Lung (tissue), 12 donors: Measurements from ENCODE around the gene GABRA5. TPM values are rescaled to one million over a fixed set of nuclear protein-coding genes. Genes with fewer than 3 reads are reported as not detected.

Source experiments
- ATAC-seq: fragments of 200-7000 bp; cut with Tn5 transposase; one replicate; pipeline ENCODE4 v1.9.1; 2020; ENCODE audit warnings: moderate number of reproducible peaks; ENCODE audit not compliant: insufficient read depth, low FRiP score
- DNase-seq, 3 donors: peaks; one replicate each; pipeline ENCODE4 v3.0.0-alpha.2; 2013 to 2017
- H3K27ac ChIP-seq, 2 donors: one replicate each; pipeline ENCODE4 v1.5.1; 2013; ENCODE audit warnings: mild to moderate bottlenecking in 2 of 2, moderate library complexity in 2 of 2, control low read depth in 1 of 2, inconsistent platforms in 1 of 2, low read depth in 1 of 2, low read length in 1 of 2
- H3K27me3 ChIP-seq, 3 donors: one replicate each; pipeline ENCODE4 v1.5.1; 2013; ENCODE audit warnings: low read length in 2 of 3; ENCODE audit not compliant: control insufficient read depth in 3 of 3, insufficient read depth in 3 of 3
- H3K36me3 ChIP-seq, 4 donors: one replicate each; pipeline ENCODE4 v1.5.1; 2013; ENCODE audit warnings: low read length in 4 of 4, mild to moderate bottlenecking in 1 of 4, moderate library complexity in 1 of 4; ENCODE audit not compliant: control insufficient read depth in 4 of 4, insufficient read depth in 4 of 4
- H3K4me1 ChIP-seq, 5 donors: one replicate each; pipeline ENCODE4 v1.5.1; 2013; ENCODE audit warnings: low read length in 5 of 5, mild to moderate bottlenecking in 2 of 5, moderate library complexity in 1 of 5; ENCODE audit not compliant: control insufficient read depth in 5 of 5, insufficient read depth in 5 of 5
- H3K4me3 ChIP-seq: one replicate; pipeline ENCODE4 v1.5.1; 2013; ENCODE audit warnings: mild to moderate bottlenecking, control low read depth, moderate library complexity
- H3K9ac ChIP-seq, 2 donors: one replicate each; pipeline ENCODE4 v1.5.1; 2013; ENCODE audit warnings: low read length in 2 of 2, control low read depth in 1 of 2; ENCODE audit not compliant: insufficient read depth in 1 of 2
- H3K9me3 ChIP-seq, 4 donors: one replicate each; pipeline ENCODE4 v1.5.1; 2013; ENCODE audit warnings: low read length in 3 of 4, mild to moderate bottlenecking in 1 of 4, moderate library complexity in 1 of 4; ENCODE audit not compliant: control insufficient read depth in 4 of 4, insufficient read depth in 3 of 4
- CTCF ChIP-seq: IDR thresholded peaks from 2 replicates; pipeline ENCODE4 v1.5.1; 2012; ENCODE audit warnings: mild to moderate bottlenecking; ENCODE audit errors: control extremely low read depth, extremely low read depth
- whole genome bisulfite sequencing, 2 donors: extraction: QIAGEN DNeasy Blood & Tissue Kit; methylation state at CpG; one replicate each; pipeline ENCODE4 v1.1.7; 2013; 5-methylcytosine and 5-hydroxymethylcytosine counted together
- polyA plus RNA-seq, 2 donors: library from polyadenylated mRNA; stranded (reverse); fragments of 200-250 nt; gene quantifications; one replicate each; pipeline ENCODE4 v1.2.1, GENCODE V29; 2013
- total RNA-seq, 2 donors: library from RNA; depleted of rRNA in 1 of 2; stranded (reverse); fragments of >200 nt in 1 of 2; gene quantifications; one replicate each; pipeline ENCODE4 v1.2.1, GENCODE V29; 2014 to 2021
- donor health status: control.
- donor health status: control.
- donor health status: Bipolar disorder and iron deficiency.
- donor health status: healthy.
- donor health status: DM: yes; HTN: yes; CAD: no.

Gene GABRA5
- total and polyA plus RNA-seq, 4 donors: not detected

- Histone ChIP-seq H3K9me3 (peaks cover 0 to 5% (median 0%) of the 10 kb centered on the region in 4 donors), H3K27ac (no peak overlapping the region), H3K27me3 (no peaks in the 10 kb centered on the region), H3K4me3 (no peak overlapping the region), H3K9ac (no peak overlapping the region), H3K36me3 (peaks cover 0 to 5% (median 0%) of the 10 kb centered on the region in 4 donors), H3K4me1 (no peaks in the 10 kb centered on the region)
- WGBS, 2 donors: 86 to 88% methylated on average over 4 of the region's 4 CpGs
- TF ChIP-seq CTCF: no peak
- DNase-seq: no peak
- no peak for ATAC-seq
These were observed 118.2 kb downstream of the GABRA5 start for GRCh38 chr15:26985050-26985449.

- TF ChIP-seq CTCF: no peak
- no peaks in the 10 kb centered on the region for H3K27me3 ChIP-seq
- H3K4me1 ChIP-seq: no peaks in the 10 kb centered on the region
- DNase-seq: no peak
- WGBS, 2 donors: 89 to 100% methylated on average over 2 of the region's 2 CpGs
- H3K9me3 ChIP-seq: peaks cover 0 to 7% (median 2%) of the 10 kb centered on the region in 4 donors
- no peak overlapping the region for H3K27ac ChIP-seq
- H3K36me3 ChIP-seq: no peaks in the 10 kb centered on the region
- no peak for ATAC-seq
- no peak overlapping the region for H3K4me3 ChIP-seq
- no peak overlapping the region for H3K9ac ChIP-seq
These were observed 129.4 kb downstream of the GABRA5 start for GRCh38 chr15:26996250-26996649.

Other genes starting within 250 kb of the GABRA5 start
- 1 to 10 TPM; 4.5 to 5.5 TPM for gene GABRB3, start 94.0 kb upstream of the GABRA5 start, total RNA-seq
- gene GABRB3, start 94.0 kb upstream of the GABRA5 start, polyA plus RNA-seq: 1 to 10 TPM in 1 of 2 donors, under 1 TPM in 1; 0.81 to 2.7 TPM
- 10 to 100 TPM in 1 of 2 donors, not detected in 1; 16.9 TPM for gene GABRG3, start 104.1 kb downstream of the GABRA5 start, total RNA-seq
- not detected for gene GABRG3, start 104.1 kb downstream of the GABRA5 start, polyA plus RNA-seq